ENCODE results near the gene TRMT2A.

TRMT2A gene

DNA sequence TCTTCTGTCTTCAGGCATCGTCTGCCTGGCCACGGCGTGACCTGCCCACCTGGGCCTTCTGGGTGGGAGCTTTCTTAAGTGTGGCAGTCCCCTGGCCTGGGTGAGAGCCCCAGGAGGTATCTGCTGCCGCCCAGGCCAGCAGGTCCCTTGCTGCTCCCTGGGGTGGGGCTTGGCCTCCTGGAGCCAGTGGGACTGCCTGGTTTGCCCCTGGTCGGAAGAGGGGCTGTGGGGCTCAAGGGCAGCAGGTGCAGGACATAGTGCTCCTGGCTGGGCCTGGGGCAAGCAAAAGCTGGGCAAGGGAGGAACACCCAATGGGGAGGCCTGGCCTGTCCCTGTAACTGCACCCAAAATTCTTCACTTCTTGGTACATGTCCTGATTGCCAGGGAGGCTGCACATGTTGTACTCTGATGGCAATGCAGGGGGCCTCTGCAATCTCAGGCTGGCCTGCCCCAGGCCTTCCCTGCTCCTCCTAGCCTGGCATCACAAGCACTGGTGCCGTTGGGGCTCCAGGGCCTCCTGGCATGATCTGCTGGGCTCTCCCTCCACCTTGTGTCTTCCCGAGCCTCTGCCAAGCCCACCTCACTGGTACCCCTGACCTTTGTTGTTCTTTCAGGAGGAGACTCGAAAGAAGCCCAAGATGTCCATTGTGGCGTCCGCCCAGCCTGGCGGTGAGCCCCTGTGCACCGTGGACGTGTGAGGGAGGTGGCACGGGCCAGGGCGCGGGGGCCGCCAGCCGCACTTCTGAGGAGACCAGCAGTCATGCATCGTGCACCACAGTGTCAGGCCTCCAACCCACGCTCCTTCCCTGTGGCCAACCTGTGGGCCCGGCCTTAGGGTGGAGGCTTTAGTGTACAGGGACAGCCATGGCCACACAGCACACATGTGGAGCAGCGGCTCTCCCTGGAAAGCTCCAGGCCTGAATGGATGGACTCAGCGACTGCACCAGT is 7.3 kb downstream of the TRMT2A start:
- Histone ChIP-seq H3K27ac (ENCODE audit: extremely low read depth, low read depth, low read length) (no peak overlapping the region), H3K4me3 (ENCODE audit: low read depth, low read length) (no peak overlapping the region), H3K4me1 (ENCODE audit: control insufficient read depth, insufficient read depth, low read length) (no peaks in the 10 kb centered on the region), H3K9me3 (ENCODE audit: control insufficient read depth, insufficient read depth, low read depth, low read length) (no peaks in the 10 kb centered on the region), H3K36me3 (ENCODE audit: control insufficient read depth in 2 of 2, insufficient read depth in 1 of 2, low read length in 2 of 2) (peaks cover 4 to 99% of the 10 kb centered on the region in 2 experiments; a peak in 2 of 3 replicates)
- ChIA-PET CTCF (interaction anchor here (0.6 to 1.4 kb wide), 4 partner anchors 20 to 138 kb away, joined by 3 to 7 read pairs (median 3); no protein-coding TSS in a partner anchor), POLR2A (interaction anchor here (0.8 to 1.3 kb wide), 4 partner anchors 7 to 28 kb away, joined by 3 to 5 read pairs (median 3); partner anchors contain the start of gene TRMT2A)
- peak; percentile 91 for TF ChIP-seq GLIS1 (tag by site-specific recombination; IDR thresholded peaks at IDR 0.05)
- 0 out of 2 replicates have a peak, but pooled peaks have one; percentile 11 for TF ChIP-seq ZNF341 (tag by site-specific recombination; IDR thresholded peaks at IDR 0.05; ENCODE audit: low read depth)
- TF ChIP-seq, protein P1, sequence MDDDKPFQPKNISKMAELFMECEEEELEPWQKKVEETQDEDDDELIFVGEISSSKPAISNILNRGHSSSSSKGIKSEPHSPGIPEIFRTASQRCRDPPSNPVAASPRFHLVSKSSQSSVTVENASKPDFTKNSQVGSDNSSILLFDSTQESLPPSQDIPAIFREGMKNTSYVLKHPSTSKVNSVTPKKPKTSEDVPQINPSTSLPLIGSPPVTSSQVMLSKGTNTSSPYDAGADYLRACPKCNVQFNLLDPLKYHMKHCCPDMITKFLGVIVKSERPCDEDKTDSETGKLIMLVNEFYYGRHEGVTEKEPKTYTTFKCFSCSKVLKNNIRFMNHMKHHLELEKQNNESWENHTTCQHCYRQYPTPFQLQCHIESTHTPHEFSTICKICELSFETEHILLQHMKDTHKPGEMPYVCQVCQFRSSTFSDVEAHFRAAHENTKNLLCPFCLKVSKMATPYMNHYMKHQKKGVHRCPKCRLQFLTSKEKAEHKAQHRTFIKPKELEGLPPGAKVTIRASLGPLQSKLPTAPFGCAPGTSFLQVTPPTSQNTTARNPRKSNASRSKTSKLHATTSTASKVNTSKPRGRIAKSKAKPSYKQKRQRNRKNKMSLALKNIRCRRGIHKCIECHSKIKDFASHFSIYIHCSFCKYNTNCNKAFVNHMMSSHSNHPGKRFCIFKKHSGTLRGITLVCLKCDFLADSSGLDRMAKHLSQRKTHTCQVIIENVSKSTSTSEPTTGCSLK (tag by site-specific recombination; IDR thresholded peaks at IDR 0.05): no peak
- peak; percentile 65 for TF ChIP-seq GLIS2 (tag by site-specific recombination; IDR thresholded peaks at IDR 0.05)
- peak; percentile 84 for TF ChIP-seq ZFP69B (tag by site-specific recombination; IDR thresholded peaks at IDR 0.05)
- TF ChIP-seq, protein P2, sequence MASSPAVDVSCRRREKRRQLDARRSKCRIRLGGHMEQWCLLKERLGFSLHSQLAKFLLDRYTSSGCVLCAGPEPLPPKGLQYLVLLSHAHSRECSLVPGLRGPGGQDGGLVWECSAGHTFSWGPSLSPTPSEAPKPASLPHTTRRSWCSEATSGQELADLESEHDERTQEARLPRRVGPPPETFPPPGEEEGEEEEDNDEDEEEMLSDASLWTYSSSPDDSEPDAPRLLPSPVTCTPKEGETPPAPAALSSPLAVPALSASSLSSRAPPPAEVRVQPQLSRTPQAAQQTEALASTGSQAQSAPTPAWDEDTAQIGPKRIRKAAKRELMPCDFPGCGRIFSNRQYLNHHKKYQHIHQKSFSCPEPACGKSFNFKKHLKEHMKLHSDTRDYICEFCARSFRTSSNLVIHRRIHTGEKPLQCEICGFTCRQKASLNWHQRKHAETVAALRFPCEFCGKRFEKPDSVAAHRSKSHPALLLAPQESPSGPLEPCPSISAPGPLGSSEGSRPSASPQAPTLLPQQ (tag by site-specific recombination; IDR thresholded peaks at IDR 0.05): peak; percentile 82
- no peak for TF ChIP-seq ZNF510 (tag by site-specific recombination; IDR thresholded peaks at IDR 0.05; ENCODE audit: insufficient replicate concordance)
- TF ChIP-seq REPIN1 (tag by site-specific recombination; IDR thresholded peaks at IDR 0.05; ENCODE audit: low read depth): no peak

DNA sequence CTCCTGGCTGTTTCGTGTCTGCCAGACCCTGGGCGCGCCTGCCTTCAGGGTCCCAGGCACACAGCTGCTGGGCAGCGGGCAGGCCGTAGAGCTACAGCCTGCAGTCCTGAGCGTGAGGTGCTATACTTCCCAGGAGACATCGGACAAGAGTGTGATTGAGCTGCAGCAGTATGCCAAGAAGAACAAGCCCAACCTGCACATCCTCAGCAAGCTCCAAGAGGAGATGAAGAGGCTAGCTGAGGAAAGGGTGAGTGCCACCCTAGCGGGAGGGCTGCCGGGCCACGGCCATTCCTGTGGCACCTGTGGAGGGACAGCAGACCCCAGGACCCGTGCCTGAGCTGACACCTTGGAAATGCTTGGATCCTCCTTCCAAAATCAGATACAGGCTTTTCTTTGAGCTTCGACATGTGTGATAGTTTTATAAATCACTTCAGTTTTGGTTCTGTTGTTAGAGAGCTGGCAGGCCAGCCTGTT is 8.2 kb downstream of the TRMT2A start:
- POLR2A ChIA-PET: interaction anchor here (0.8 kb wide), 1 partner anchor 8 kb away, joined by 3 read pairs; the partner anchor contains the start of gene TRMT2A
- TF ChIP-seq, protein P3, sequence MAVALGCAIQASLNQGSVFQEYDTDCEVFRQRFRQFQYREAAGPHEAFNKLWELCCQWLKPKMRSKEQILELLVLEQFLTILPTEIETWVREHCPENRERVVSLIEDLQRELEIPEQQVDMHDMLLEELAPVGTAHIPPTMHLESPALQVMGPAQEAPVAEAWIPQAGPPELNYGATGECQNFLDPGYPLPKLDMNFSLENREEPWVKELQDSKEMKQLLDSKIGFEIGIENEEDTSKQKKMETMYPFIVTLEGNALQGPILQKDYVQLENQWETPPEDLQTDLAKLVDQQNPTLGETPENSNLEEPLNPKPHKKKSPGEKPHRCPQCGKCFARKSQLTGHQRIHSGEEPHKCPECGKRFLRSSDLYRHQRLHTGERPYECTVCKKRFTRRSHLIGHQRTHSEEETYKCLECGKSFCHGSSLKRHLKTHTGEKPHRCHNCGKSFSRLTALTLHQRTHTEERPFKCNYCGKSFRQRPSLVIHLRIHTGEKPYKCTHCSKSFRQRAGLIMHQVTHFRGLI (tag by site-specific recombination; IDR thresholded peaks at IDR 0.05): peak; percentile 18; the same call in 1 of the 2 replicates
- TF ChIP-seq, protein P4, sequence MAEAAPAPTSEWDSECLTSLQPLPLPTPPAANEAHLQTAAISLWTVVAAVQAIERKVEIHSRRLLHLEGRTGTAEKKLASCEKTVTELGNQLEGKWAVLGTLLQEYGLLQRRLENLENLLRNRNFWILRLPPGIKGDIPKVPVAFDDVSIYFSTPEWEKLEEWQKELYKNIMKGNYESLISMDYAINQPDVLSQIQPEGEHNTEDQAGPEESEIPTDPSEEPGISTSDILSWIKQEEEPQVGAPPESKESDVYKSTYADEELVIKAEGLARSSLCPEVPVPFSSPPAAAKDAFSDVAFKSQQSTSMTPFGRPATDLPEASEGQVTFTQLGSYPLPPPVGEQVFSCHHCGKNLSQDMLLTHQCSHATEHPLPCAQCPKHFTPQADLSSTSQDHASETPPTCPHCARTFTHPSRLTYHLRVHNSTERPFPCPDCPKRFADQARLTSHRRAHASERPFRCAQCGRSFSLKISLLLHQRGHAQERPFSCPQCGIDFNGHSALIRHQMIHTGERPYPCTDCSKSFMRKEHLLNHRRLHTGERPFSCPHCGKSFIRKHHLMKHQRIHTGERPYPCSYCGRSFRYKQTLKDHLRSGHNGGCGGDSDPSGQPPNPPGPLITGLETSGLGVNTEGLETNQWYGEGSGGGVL (tag by site-specific recombination; IDR thresholded peaks at IDR 0.05): no peak
- TF ChIP-seq ZNF514 (tag by site-specific recombination; IDR thresholded peaks at IDR 0.05): no peak
- no peaks in the 10 kb centered on the region for H3K9me3 ChIP-seq (ENCODE audit: control insufficient read depth, insufficient read depth, low read depth, low read length)
- no peak overlapping the region for H3K4me3 ChIP-seq (ENCODE audit: low read depth, low read length)
- peaks cover 4 to 98% of the 10 kb centered on the region in 2 experiments; a peak in 2 of 3 replicates for H3K36me3 ChIP-seq (ENCODE audit: control insufficient read depth in 2 of 2, insufficient read depth in 1 of 2, low read length in 2 of 2)
- no peak overlapping the region for H3K27ac ChIP-seq (ENCODE audit: extremely low read depth, low read depth, low read length)
- CTCF ChIA-PET: interaction anchor here (0.8 kb wide), 1 partner anchor 20 kb away, joined by 3 read pairs; no protein-coding TSS in a partner anchor
- no peaks in the 10 kb centered on the region for H3K4me1 ChIP-seq (ENCODE audit: control insufficient read depth, insufficient read depth, low read length)

Measured in HEK293 (cell line).